CD14-positive monocyte (primary cell): Measurements from ENCODE around the gene CDT1. TPM values are rescaled to one million over a fixed set of nuclear protein-coding genes. Genes with fewer than 3 reads are reported as not detected.

Experiments
- DNase-seq, 3 donors: peaks; one replicate each; pipeline ENCODE4 v3.0.0-alpha.2; 2011 to 2022
- H2AFZ ChIP-seq: 2 replicates; pipeline ENCODE4 v1.6.0; 2012; ENCODE audit warnings: mild to moderate bottlenecking, low read depth, low read length, inconsistent platforms; ENCODE audit not compliant: insufficient read depth, poor library complexity, severe bottlenecking
- H3K27ac ChIP-seq, 2 donors: 1 replicate in 1 of 2; 2 replicates in 1 of 2; pipeline ENCODE4 v1.5.1; 2012 to 2013; ENCODE audit warnings: low read length in 2 of 2, control low read depth in 1 of 2, inconsistent platforms in 1 of 2, low read depth in 1 of 2, mild to moderate bottlenecking in 1 of 2
- H3K27me3 ChIP-seq, 2 donors: one replicate each; pipeline versions ENCODE4 v1.6.0 to v1.6.1; 2011 to 2013; ENCODE audit warnings: low read length in 2 of 2; ENCODE audit not compliant: control insufficient read depth in 2 of 2, insufficient read depth in 2 of 2
- H3K36me3 ChIP-seq, 2 donors: replicated peaks in 1 of 2; 1 replicate in 1 of 2; 2 replicates in 1 of 2; pipeline versions ENCODE4 v1.5.1 to v1.6.1; 2012 to 2013; ENCODE audit warnings: low read length in 2 of 2, control low read depth in 1 of 2, inconsistent platforms in 1 of 2, mild to moderate bottlenecking in 1 of 2; ENCODE audit not compliant: insufficient read depth in 2 of 2, control insufficient read depth in 1 of 2
- H3K4me1 ChIP-seq, 2 donors: 1 replicate in 1 of 2; 2 replicates in 1 of 2; pipeline versions ENCODE4 v1.5.1 to v1.6.1; 2012 to 2013; ENCODE audit warnings: low read length in 2 of 2, control low read depth in 1 of 2, inconsistent platforms in 1 of 2, mild to moderate bottlenecking in 1 of 2, moderate library complexity in 1 of 2; ENCODE audit not compliant: insufficient read depth in 2 of 2, control insufficient read depth in 1 of 2
- H3K4me2 ChIP-seq: replicated peaks from 2 replicates; pipeline ENCODE3; 2012; ENCODE audit warnings: low read length, moderate library complexity, mild to moderate bottlenecking; ENCODE audit not compliant: poor library complexity, severe bottlenecking; ENCODE audit errors: extremely low read depth
- H3K4me3 ChIP-seq, 3 experiments: fragments of 200-600 bp in 1 of 3; sonication (generic) in 1 of 3; replicated peaks in 1 of 3; 1 replicate in 2 of 3; 2 replicates in 1 of 3; pipeline ENCODE4 v1.5.1; 2011 to 2013; ENCODE audit warnings: low read length in 3 of 3, mild to moderate bottlenecking in 3 of 3, control low read depth in 2 of 3, low read depth in 2 of 3, inconsistent platforms in 1 of 3, moderate library complexity in 1 of 3
- H3K79me2 ChIP-seq: 2 replicates; pipeline ENCODE4 v1.6.0; 2012; ENCODE audit warnings: mild to moderate bottlenecking, control low read depth, inconsistent platforms, low read length, moderate library complexity; ENCODE audit not compliant: insufficient read depth
- H3K9ac ChIP-seq: 2 replicates; pipeline ENCODE4 v1.6.0; 2017; ENCODE audit warnings: low read length, mild to moderate bottlenecking; ENCODE audit not compliant: insufficient read depth, poor library complexity, severe bottlenecking
- H3K9me3 ChIP-seq, 2 donors: replicated peaks in 1 of 2; 1 replicate in 1 of 2; 2 replicates in 1 of 2; pipeline versions ENCODE4 v1.5.1 to v1.6.1; 2012 to 2013; ENCODE audit warnings: low read length in 2 of 2, control low read depth in 1 of 2; ENCODE audit not compliant: control insufficient read depth in 1 of 2, insufficient read depth in 1 of 2
- H4K20me1 ChIP-seq: 2 replicates; pipeline ENCODE4 v1.6.0; 2012; ENCODE audit warnings: mild to moderate bottlenecking, low read length, control low read depth, moderate library complexity; ENCODE audit not compliant: insufficient read depth
- H3K27ac Mint-ChIP-seq, 7 donors: one replicate each; pipeline ENCODE4 v1.8.0; 2020; ENCODE audit warnings: mild to moderate bottlenecking in 7 of 7, mixed read lengths in 7 of 7, moderate library complexity in 6 of 7, inconsistent platforms in 2 of 7
- H3K27me3 Mint-ChIP-seq, 3 donors: one replicate each; pipeline ENCODE4 v1.8.0; 2021 to 2022; ENCODE audit warnings: low read depth in 3 of 3, mild to moderate bottlenecking in 3 of 3, mixed read lengths in 3 of 3, moderate library complexity in 3 of 3, inconsistent platforms in 1 of 3
- H3K36me3 Mint-ChIP-seq, 2 donors: one replicate each; pipeline ENCODE4 v1.8.0; 2020; ENCODE audit warnings: mixed read lengths in 2 of 2, inconsistent platforms in 1 of 2, mild to moderate bottlenecking in 1 of 2
- H3K4me1 Mint-ChIP-seq: one replicate; pipeline ENCODE4 v1.8.0; 2020; ENCODE audit warnings: mild to moderate bottlenecking, mixed read lengths
- H3K4me3 Mint-ChIP-seq, 2 donors: one replicate each; pipeline ENCODE4 v1.8.0; 2020; ENCODE audit warnings: mild to moderate bottlenecking in 2 of 2, mixed read lengths in 2 of 2, moderate library complexity in 1 of 2
- H3K9me3 Mint-ChIP-seq, 7 donors: one replicate each; pipeline ENCODE4 v1.8.0; 2020 to 2022; ENCODE audit warnings: mixed read lengths in 7 of 7, mild to moderate bottlenecking in 6 of 7, moderate library complexity in 6 of 7, inconsistent platforms in 2 of 7
- CTCF ChIP-seq: fragments of 200-600 bp; IDR thresholded peaks from one replicate; pipeline ENCODE4 v1.8.0; 2022; ENCODE audit warnings: antibody characterized with exemption, mild to moderate bottlenecking
- WGBS: methylation state at CpG from one replicate; pipeline ENCODE4 v1.1.5; 2013; ENCODE audit warnings: missing lambda C conversion rate; ENCODE audit not compliant: insufficient coverage; 5-methylcytosine and 5-hydroxymethylcytosine counted together
- intact Hi-C, 2 donors: fragments of 100-400 bp; cut with micrococcal nuclease; formaldehyde crosslinking; loops; one replicate each; pipeline versions ENCODE4 v1.15.0 to v1.15.1; 2023
- polyA plus RNA-seq, 3 donors: library from polyadenylated mRNA; depleted of rRNA in 1 of 3; unstranded in 2 of 3; stranded (reverse) in 1 of 3; fragments of 300-500 nt in 2 of 3; fragments of >200 nt in 1 of 3; fragmentation: Illumina TruSeq in 2 of 3; gene quantifications; 1 replicate in 2 of 3; 2 replicates in 1 of 3; pipeline ENCODE4 v1.2.3, GENCODE V29; 2012 to 2021

Gene CDT1
- polyA plus RNA-seq, 3 donors = 0.07 to 0.24 (median 0.16) TPM

- Mint-ChIP-seq H3K4me3 (no peak overlapping the region), H3K36me3 (peaks cover under 1 to 15% of the 10 kb centered on the region in 2 donors), H3K9me3 (peaks cover 0 to 3% (median 0%) of the 10 kb centered on the region in 7 donors), H3K27me3 (no peaks in the 10 kb centered on the region), H3K27ac (no peak overlapping the region), H3K4me1 (peaks cover 18% of the 10 kb centered on the region)
- 97% methylated on average over 8 of the region's 10 CpGs for WGBS
- H3K4me1 ChIP-seq = peaks cover 28 to 31% of the 10 kb centered on the region in 2 donors
- no peak for DNase-seq
- peaks cover 14% of the 10 kb centered on the region for H3K79me2 ChIP-seq
- H3K27ac ChIP-seq = no peak overlapping the region
- H3K36me3 ChIP-seq = peaks cover 0 to 2% of the 10 kb centered on the region in 2 donors
- H2AFZ ChIP-seq = no peak overlapping the region
- TF ChIP-seq CTCF = no peak
- H3K27me3 ChIP-seq = no peaks in the 10 kb centered on the region
- H3K9me3 ChIP-seq = no peaks in the 10 kb centered on the region
- H3K4me3 ChIP-seq = no peak overlapping the region
- no peak overlapping the region for H3K4me2 ChIP-seq
- peaks cover 27% of the 10 kb centered on the region for H4K20me1 ChIP-seq
- H3K9ac ChIP-seq = no peak overlapping the region
- intact Hi-C loops = loop anchor here in 1 of 2 donors (10.0 kb wide), 1 partner anchor 400 kb away; the partner anchor contains the start of gene ZNF778
These were observed 11.6 kb downstream of the CDT1 start for GRCh38 chr16:88815227-88815626.

GRCh38 chr16:88815901-88816589 is 12.5 kb downstream of the CDT1 start:
- H3K36me3 ChIP-seq = peaks cover 4 to 10% of the 10 kb centered on the region in 2 donors
- H2AFZ ChIP-seq = no peak overlapping the region
- H3K27ac ChIP-seq = no peak overlapping the region
- TF ChIP-seq CTCF = peak; percentile 82
- H3K4me3 Mint-ChIP-seq = no peak overlapping the region
- peaks cover 19% of the 10 kb centered on the region for H4K20me1 ChIP-seq
- H3K36me3 Mint-ChIP-seq = peaks cover 0 to 23% of the 10 kb centered on the region in 2 donors
- WGBS = 52% methylated on average over 12 of the region's 19 CpGs
- peaks cover 0 to 3% (median 0%) of the 10 kb centered on the region in 7 donors for H3K9me3 Mint-ChIP-seq
- no peak overlapping the region for H3K4me3 ChIP-seq
- H3K4me2 ChIP-seq = no peak overlapping the region
- H3K27ac Mint-ChIP-seq = no peak overlapping the region
- H3K27me3 Mint-ChIP-seq = no peaks in the 10 kb centered on the region
- intact Hi-C loops = loop anchor here (2.0 to 10.0 kb wide), 2 partner anchors 43 to 399 kb away; partner anchors contain the start of gene ZNF778 (in 1 of the 2)
- H3K4me1 Mint-ChIP-seq = peaks cover 10% of the 10 kb centered on the region
- H3K9ac ChIP-seq = no peak overlapping the region
- peaks cover 6% of the 10 kb centered on the region for H3K79me2 ChIP-seq
- DNase-seq = peak in 2 of 3 donors; percentile 24 to 31
- peaks cover 19 to 23% of the 10 kb centered on the region in 2 donors for H3K4me1 ChIP-seq
- no peaks in the 10 kb centered on the region for H3K9me3 ChIP-seq
- no peaks in the 10 kb centered on the region for H3K27me3 ChIP-seq
